T-helper 1 cell treated with Interleukin-12 subunit alpha and Interleukin-12 subunit beta and Interleukin-4 antibody, amounts not matched to agents 30 ng/mL and 1 ng/mL, for 36 hours (primary cell): ENCODE data around the gene MMP27. TPM values are rescaled to one million over a fixed set of nuclear protein-coding genes. Genes with fewer than 3 reads are reported as not detected.

Experiments used
- intact Hi-C: fragments of 100-400 bp; cut with micrococcal nuclease; formaldehyde crosslinking; loops from one replicate; pipeline ENCODE4 v1.15.1; 2024
- total RNA-seq: library from RNA; stranded (reverse); gene quantifications from 2 replicates; pipeline ENCODE4 v1.2.3, GENCODE V29; 2022

MMP27 gene
- total RNA-seq, 1 donor from 2014 or later = not detected

DNA sequence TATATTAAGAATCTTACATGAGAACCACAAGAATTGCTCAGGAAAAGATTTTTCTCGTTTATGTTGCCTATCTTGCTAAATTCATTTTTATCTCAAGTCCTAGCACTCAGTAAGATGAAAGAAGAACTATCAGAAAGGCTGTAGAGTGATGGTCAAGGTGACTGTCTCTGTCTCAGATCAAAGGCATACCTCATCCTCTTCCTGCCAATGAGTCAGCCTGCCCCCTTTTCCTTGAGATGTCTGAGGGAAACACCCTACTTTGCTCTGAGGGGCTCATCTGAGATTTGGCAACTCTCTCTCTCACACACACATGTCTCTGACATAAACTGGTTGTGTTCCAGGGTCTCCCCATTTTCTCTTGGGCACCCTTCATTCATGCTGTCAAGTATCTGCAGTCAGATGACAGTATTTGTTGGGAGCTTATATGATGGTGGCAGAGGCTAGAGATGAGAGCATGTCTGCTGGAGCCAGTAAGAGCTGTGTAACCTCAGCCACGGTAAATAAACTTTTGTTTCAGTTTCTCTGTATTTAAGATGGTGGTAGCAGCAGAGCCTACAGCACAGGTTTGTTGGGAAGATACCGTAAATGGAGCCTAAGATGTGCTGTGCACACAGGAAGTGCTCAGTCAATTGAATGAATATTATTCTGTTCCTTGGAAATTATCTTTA, 1.6 kb downstream of the MMP27 start:
- intact Hi-C loops = no loop called here

- intact Hi-C loops = no loop called here
Measured at GRCh38 chr11:102695201-102695600, 10.4 kb downstream of the MMP27 start.

GRCh38 chr11:102685754-102686153, 19.8 kb downstream of the MMP27 start:
- intact Hi-C loops = no loop called here

GRCh38 chr11:102685338-102685737, 20.2 kb downstream of the MMP27 start:
- intact Hi-C loops = no loop called here

DNA sequence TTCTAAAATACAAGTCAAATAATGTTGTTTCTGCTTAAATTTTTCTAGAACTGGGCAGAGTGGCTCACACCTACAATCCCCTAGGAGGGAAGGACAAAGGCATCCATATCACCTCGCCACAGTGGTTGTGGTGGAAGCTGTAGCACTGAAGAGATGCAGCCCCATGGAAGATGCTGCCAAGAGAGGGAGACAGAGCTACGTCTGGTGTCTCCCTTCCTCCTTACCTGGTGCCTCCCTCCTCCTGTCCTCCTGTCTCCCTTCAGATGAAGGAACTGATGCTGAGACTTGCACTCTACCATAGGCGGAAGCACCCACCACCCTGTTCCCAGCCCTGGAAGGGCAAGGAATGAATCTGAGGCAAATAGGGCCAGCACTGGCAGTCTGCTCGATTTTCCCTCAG, 22.3 kb downstream of the MMP27 start:
- intact Hi-C loops = no loop called here

DNA sequence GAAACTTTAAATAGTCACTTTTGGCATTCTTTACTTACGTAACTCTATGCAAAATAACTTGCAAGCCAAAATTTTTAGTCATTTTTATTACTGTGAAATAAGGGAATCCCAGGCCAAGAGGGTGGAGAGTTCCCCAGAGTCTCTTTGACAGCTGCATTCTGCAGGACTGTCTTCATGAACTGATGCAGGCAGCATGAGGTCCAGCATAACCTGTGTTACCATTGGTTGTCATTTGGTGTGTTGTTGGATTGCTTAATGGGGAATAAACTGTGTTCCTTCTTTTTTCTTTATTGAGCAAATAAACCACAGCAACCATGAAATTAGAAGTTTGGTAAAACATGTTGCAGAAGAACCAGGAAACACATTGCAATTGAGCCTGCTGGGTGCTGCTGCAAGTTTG, 24.6 kb downstream of the MMP27 start:
- intact Hi-C loops = no loop called here

- intact Hi-C loops = no loop called here
Measured at GRCh38 chr11:102678022-102678421, 27.5 kb downstream of the MMP27 start.

DNA sequence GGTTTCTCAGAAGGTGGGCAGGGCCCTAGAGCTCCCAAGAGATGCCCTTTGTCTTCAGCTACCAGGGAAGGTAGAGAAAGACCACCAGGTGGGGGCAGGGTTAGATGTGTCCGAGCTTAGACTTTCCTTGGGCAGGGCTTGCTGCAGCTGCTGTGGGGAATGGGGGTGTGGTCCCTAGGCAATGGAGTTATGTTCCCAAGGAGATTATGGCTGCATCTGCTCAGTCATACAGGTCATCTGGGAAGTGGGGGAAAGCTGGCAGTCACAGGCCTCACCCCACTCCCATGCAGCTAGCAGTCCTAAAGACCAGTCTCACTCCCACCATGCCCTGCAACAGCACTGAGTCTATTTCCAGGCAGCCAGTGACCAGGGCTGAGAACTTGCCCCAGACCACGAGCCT, 29.5 kb downstream of the MMP27 start:
- intact Hi-C loops = no loop called here

DNA sequence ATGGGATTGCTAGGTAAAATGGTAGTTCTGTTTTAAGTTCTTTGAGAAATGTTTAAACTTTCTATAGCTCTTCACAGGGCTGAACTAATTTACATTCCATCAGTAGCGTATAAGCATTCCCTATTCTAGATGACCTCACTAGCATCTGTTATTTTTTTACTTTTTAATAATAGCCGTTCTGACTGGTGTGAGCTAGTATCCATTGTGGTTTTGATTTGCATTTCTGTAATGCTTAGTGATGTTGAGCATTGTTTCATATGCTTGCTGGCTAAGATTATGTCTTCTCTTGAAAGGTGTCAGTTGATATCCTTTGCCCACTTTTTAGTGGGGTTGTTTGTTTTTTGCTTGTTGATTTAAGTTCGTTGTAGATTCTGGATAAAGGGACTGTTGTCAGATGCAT, 35.9 kb downstream of the MMP27 start:
- intact Hi-C loops = loop anchor here (10.0 kb wide), 1 partner anchor 275 kb away; no protein-coding TSS in a partner anchor

DNA sequence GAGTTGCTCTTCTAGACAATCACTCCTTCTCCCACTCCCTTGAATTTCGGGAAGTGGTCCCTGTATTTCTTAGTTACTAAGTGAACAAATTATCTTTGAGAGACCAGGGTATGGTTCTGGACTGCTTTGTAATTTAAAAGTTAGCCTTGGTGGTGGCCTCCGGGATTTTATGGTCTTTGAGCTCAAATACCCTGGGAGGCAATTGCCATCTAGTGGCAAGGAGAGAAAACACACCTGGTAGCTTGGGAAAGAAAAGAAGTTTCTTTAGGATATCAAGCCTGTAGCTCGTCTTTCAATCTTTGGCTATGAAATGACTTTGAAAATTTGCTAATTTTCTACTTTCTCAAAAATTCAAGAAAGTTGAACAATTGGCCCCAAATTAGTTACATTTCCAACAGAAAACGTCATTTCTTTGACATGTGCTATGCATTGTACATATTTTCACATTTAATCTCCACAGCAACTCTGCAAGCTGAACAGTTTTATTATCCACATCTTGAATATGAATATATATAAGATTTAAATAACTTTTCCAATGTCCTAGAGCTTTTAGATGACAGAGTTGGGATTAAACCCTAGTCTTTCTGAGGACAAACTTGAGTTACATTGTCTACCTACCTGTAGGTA, 39.1 kb downstream of the MMP27 start:
- intact Hi-C loops = loop anchor here (1.0 to 10.0 kb wide), 7 partner anchors 171 to 806 kb away; partner anchors contain the start of gene BIRC2

- intact Hi-C loops = loop anchor here (10.0 kb wide), 1 partner anchor 269 kb away; no protein-coding TSS in a partner anchor
Measured at GRCh38 chr11:102664001-102664752, 41.4 kb downstream of the MMP27 start.

DNA sequence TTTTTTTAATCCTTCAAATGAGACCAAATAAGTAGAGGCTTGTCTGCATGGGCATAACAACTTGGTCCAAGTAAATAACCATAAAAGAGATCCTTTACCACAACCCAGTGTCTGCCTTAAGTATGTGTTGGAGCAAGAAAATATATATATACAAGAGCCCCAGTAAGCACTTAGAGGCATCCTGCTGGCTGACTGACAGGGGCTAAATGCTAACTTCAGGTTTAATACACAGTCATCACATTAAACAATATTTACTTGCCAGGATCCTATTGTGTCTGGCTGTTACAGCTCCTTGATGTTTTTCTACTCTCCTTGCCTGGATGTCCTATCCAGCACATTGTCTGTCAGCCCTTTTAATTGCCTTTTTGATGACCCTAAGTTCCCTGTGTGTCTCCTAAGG, 43.0 kb downstream of the MMP27 start:
- intact Hi-C loops = loop anchor here (10.0 kb wide), 1 partner anchor 268 kb away; no protein-coding TSS in a partner anchor

GRCh38 chr11:102661040-102661439, 44.5 kb downstream of the MMP27 start:
- intact Hi-C loops = loop anchor here (10.0 kb wide), 1 partner anchor 266 kb away; no protein-coding TSS in a partner anchor

DNA sequence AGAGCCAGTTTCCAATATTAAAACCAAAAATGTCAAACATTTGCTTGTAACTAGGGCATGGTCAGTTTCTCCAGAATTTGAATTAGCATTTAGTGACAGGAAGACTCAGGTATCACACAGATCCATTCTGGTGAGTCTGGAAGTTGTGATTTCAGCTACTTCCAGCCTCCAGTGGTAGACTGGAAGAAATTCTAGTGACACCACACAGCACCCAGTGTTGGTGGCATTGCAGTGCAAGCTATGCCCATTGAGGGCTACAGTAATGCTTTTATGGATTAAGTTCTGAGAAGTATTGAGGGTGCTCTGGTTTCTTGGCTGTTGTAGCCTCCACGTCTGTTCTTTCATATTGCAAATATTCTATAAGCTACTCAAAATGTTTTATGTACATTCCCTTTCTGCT, 49.0 kb downstream of the MMP27 start:
- intact Hi-C loops = no loop called here

GRCh38 chr11:102655547-102655946, 50.0 kb downstream of the MMP27 start:
- intact Hi-C loops = no loop called here

GRCh38 chr11:102654761-102655160, 50.8 kb downstream of the MMP27 start:
- intact Hi-C loops = no loop called here

DNA sequence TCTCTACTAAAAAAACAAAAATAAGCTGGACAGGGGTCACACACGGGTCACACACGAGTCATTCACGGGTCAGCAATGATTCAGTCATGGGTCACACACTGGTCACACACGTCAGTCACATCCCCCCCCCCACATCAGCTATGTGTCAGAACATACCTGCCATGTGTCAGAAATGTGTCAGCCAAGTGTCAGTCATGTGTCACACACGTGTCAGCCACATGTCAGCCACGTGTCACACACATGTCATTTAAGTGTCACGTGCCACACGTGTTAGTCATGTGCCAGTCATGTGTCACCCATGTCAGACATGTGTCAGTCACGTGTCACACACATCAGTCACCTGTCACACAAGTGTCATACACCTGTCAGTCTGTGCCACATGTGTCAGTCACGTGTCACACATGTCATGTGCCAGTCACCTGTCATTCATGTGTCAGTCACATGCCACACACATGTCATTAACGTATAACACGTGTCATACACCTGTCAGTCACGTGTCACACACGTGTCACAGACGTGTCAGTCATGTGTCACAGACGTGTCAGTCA, 51.8 kb downstream of the MMP27 start:
- intact Hi-C loops = no loop called here

DNA sequence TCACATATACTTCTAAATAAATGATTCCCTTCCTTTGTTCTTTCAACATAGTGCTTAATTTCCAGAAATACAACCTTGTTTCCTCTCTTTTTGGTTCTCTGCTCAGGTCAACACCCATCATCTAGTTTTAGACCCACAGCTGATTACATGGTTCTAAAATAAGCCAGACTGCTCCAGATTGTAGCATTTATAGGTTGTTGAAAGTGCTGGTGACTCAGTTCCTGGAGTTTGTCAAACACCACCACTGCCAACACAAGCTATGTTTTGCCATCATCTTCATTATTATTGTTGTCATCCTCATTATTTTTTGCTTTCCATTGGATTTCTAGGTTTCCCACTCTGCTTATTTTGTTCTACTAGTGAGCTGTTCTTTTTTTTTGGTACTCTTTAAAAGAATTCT, 58.1 kb downstream of the MMP27 start:
- intact Hi-C loops = no loop called here

- intact Hi-C loops = no loop called here
Measured at GRCh38 chr11:102643941-102644340, 61.6 kb downstream of the MMP27 start.
